ENCODE results near the gene TAF4. TPM values are rescaled to one million over a fixed set of nuclear protein-coding genes. Genes with fewer than 3 reads are reported as not detected.

The TAF4 gene
- total and polyA plus RNA-seq, 2 donors (not counting 3 experiments of a cell fraction or from before 2014, with no cell fraction given), result 6.1 to 19.5 TPM

- no peaks in the 10 kb centered on the region for H3K27me3 ChIP-seq (ENCODE audit: control insufficient read depth in 2 of 2, insufficient read depth in 2 of 2, low read length in 2 of 2)
- H3K9ac ChIP-seq (replicated peaks; ENCODE audit: extremely low read depth, insufficient read depth, low read length), result no peak overlapping the region
- no peak overlapping the region for H3K4me3 ChIP-seq (replicated peaks in 1 of 3; ENCODE audit: insufficient read depth in 1 of 3, low read depth in 1 of 3, low read length in 3 of 3)
- no peaks in the 10 kb centered on the region for H3K36me3 ChIP-seq (ENCODE audit: control insufficient read depth in 2 of 2, extremely low read depth in 1 of 2, insufficient read depth in 2 of 2, low read length in 2 of 2)
- H3K79me2 ChIP-seq (ENCODE audit: control insufficient read depth, insufficient read depth, low read length), result no peaks in the 10 kb centered on the region
- no peaks in the 10 kb centered on the region for H3K9me3 ChIP-seq (replicated peaks; ENCODE audit: control insufficient read depth, insufficient read depth, low read length)
- dilution Hi-C loops (cut with MboI; ENCODE audit: extremely low pct_ligation_motif_present, low sequenced_read_pairs) (no loop called here), intact Hi-C loops (cut with micrococcal nuclease) (no loop called here)
- DNase-seq (ENCODE audit: low read depth, low spot score), result no peak
- no peak for TF ChIP-seq POLR2A (IDR thresholded peaks at IDR 0.05; ENCODE audit: low read depth, low read length)
- TF ChIP-seq GATA2 (IDR thresholded peaks at IDR 0.05; ENCODE audit: insufficient read depth, insufficient read length, low read depth, low read length), result no peak
- no peak for TF ChIP-seq CTCF (IDR thresholded peaks at IDR 0.05; ENCODE audit: extremely low read depth in 1 of 2, insufficient read depth in 1 of 2, low read depth in 1 of 2, low read length in 2 of 2)
- TF ChIP-seq MAX (IDR thresholded peaks at IDR 0.05; ENCODE audit: insufficient read depth, insufficient read length), result no peak
- TF ChIP-seq FOS (IDR thresholded peaks at IDR 0.05; ENCODE audit: borderline replicate concordance, insufficient read depth, low read length), result no peak
- TF ChIP-seq POLR2AphosphoS5 (IDR thresholded peaks at IDR 0.05; ENCODE audit: insufficient read depth, low read depth, low read length), result no peak
- TF ChIP-seq EZH2 (IDR thresholded peaks at IDR 0.05; ENCODE audit: borderline replicate concordance, low read depth, low read length, severe bottlenecking), result no peak
- no peak for TF ChIP-seq JUN (IDR thresholded peaks at IDR 0.05; ENCODE audit: borderline replicate concordance, insufficient read depth, insufficient read length, low read depth)
- no peak for TF ChIP-seq MYC (IDR thresholded peaks at IDR 0.05; ENCODE audit: low read depth, low read length)
- no TSS peak for BruUV-seq (replicated peaks)
- POLR2A ChIA-PET, result no interaction called here
- H3K4me1 ChIP-seq (ENCODE audit: control insufficient read depth, extremely low read depth, insufficient read depth, low read length), result no peaks in the 10 kb centered on the region
- H3K9me1 ChIP-seq (replicated peaks; ENCODE audit: control insufficient read depth, extremely low read depth, insufficient read depth, low read length), result no peaks in the 10 kb centered on the region
- no peaks in the 10 kb centered on the region for H4K20me1 ChIP-seq (replicated peaks; ENCODE audit: control insufficient read depth, extremely low read depth, insufficient read depth, low read length)
- no peak overlapping the region for H3K4me2 ChIP-seq (ENCODE audit: insufficient read depth, low read length)
- CTCF ChIA-PET, result no interaction called here
- H3K27ac ChIP-seq (ENCODE audit: insufficient read depth, low read depth, low read length), result no peak overlapping the region
- no peak for FAIRE-seq
- H2AFZ ChIP-seq (ENCODE audit: low read depth, low read length), result no peak overlapping the region
These were observed 140.0 kb downstream of the TAF4 start for GRCh38 chr20:61925555-61926252.

Data from endothelial cell of umbilical vein (primary cell).